K562 (cell line): ENCODE measurements around the gene SORCS1. TPM values are rescaled to one million over a fixed set of nuclear protein-coding genes. Genes with fewer than 3 reads are reported as not detected.
A peak's percentile ranks its signal among the peaks of the same experiment; 100 is the strongest.

Experiments used
- ATAC-seq: fragments of 200-7000 bp; cut with Tn5 transposase; 3 replicates; pipeline ENCODE4 v1.9.1; 2020; ENCODE audit warnings: moderate library complexity
- BruUV-seq: library from RNA; stranded (reverse); fragments of 400-500 nt; replicated peaks from 2 replicates; lab custom pipeline; 2021; lab: Mats Ljungman, UMichigan
- CTCF ChIA-PET: fragments of 300-600 bp; formaldehyde crosslinking; extraction: SDS; loops from one replicate; lab custom pipeline; 2021; ENCODE audit warnings: low intra/inter-chr PET ratio; lab: Yijun Ruan, JAX
- POLR2A ChIA-PET: fragments of 300-600, 350-650 bp; sonication (Branson Sonifier 250); formaldehyde crosslinking; extraction: SDS; loops from one replicate; lab custom pipeline; 2021; ENCODE audit warnings: antibody characterized with exemption, inconsistent platforms; lab: Yijun Ruan, JAX
- DNase-seq, 4 experiments: peaks; one replicate each; pipeline versions ENCODE4 v3.0.0 to v3.0.0-alpha.2; 2011 to 2018; ENCODE audit warnings: low spot score in 3 of 4, mixed read lengths in 3 of 4; ENCODE audit errors: extremely low read depth in 1 of 4
- FAIRE-seq: peaks from 2 replicates; lab custom pipeline; 2011; peaks lifted over from hg19 to GRCh38; lab: Jason Lieb, UNC
- H2AFZ ChIP-seq: 2 replicates; pipeline ENCODE4 v1.6.0; 2011; ENCODE audit warnings: low read depth, low read length, control low read depth, inconsistent platforms
- H3K27ac ChIP-seq: fragments of 200-600 bp; 3 replicates; pipeline ENCODE4 v1.8.0; 2011; ENCODE audit warnings: low read depth, mild to moderate bottlenecking, control low read depth, inconsistent platforms, low read length, moderate library complexity, mixed read lengths; ENCODE audit errors: extremely low read depth
- H3K27me3 ChIP-seq, 2 experiments: fragments of 300-600 bp in 1 of 2; 2 replicates in 1 of 2; 3 replicates in 1 of 2; pipeline versions ENCODE4 v1.6.0 to v1.8.0; 2011; ENCODE audit warnings: inconsistent platforms in 2 of 2, low read length in 2 of 2, mild to moderate bottlenecking in 1 of 2, mixed read lengths in 1 of 2, moderate library complexity in 1 of 2; ENCODE audit not compliant: control insufficient read depth in 2 of 2, insufficient read depth in 2 of 2
- H3K36me3 ChIP-seq: fragments of 300-600 bp; 3 replicates; pipeline ENCODE4 v1.8.0; 2011; ENCODE audit warnings: mild to moderate bottlenecking, low read length, inconsistent platforms; ENCODE audit not compliant: control insufficient read depth, insufficient read depth
- H3K4me1 ChIP-seq, 2 experiments: fragments of 200-600 bp in 1 of 2; replicated peaks in 1 of 2; 2 replicates in 1 of 2; 3 replicates in 1 of 2; pipeline versions ENCODE4 v1.5.1 to v1.8.0; 2011; ENCODE audit warnings: inconsistent platforms in 2 of 2, low read length in 2 of 2, mild to moderate bottlenecking in 1 of 2, mixed read lengths in 1 of 2, moderate library complexity in 1 of 2; ENCODE audit not compliant: control insufficient read depth in 2 of 2, insufficient read depth in 2 of 2
- H3K4me2 ChIP-seq: 2 replicates; pipeline ENCODE4 v1.6.1; 2011; ENCODE audit warnings: low read length, control low read depth, inconsistent platforms, mixed read lengths; ENCODE audit not compliant: insufficient read depth
- H3K4me3 ChIP-seq: fragments of 200-600 bp; sonication (generic), shearing (Covaris generic); 2 replicates; pipeline ENCODE4 v1.5.1; 2016; ENCODE audit warnings: control low read depth, inconsistent platforms
- H3K79me2 ChIP-seq: fragments of 200-600 bp; 3 replicates; pipeline ENCODE4 v1.8.0; 2011; ENCODE audit warnings: low read length, inconsistent platforms; ENCODE audit not compliant: control insufficient read depth, insufficient read depth
- H3K9ac ChIP-seq, 2 experiments: 2 replicates each; pipeline versions ENCODE4 v1.6.0 to v1.6.1; 2011; ENCODE audit warnings: low read depth in 2 of 2, low read length in 2 of 2, control low read depth in 1 of 2, inconsistent platforms in 1 of 2, mild to moderate bottlenecking in 1 of 2, mixed read lengths in 1 of 2; ENCODE audit not compliant: insufficient read depth in 1 of 2
- H3K9me1 ChIP-seq: one replicate; pipeline ENCODE4 v1.6.0; 2011; ENCODE audit warnings: inconsistent platforms, mild to moderate bottlenecking, low read length, moderate library complexity; ENCODE audit not compliant: control insufficient read depth, insufficient read depth
- H3K9me3 ChIP-seq: replicated peaks from 2 replicates; pipeline ENCODE4 v1.5.1; 2011; ENCODE audit warnings: low read depth, low read length, inconsistent platforms; ENCODE audit not compliant: control insufficient read depth, insufficient read depth
- H4K20me1 ChIP-seq: replicated peaks from 2 replicates; pipeline ENCODE4 v1.6.1; 2011; ENCODE audit warnings: low read length, inconsistent platforms, mixed read lengths; ENCODE audit not compliant: control insufficient read depth, insufficient read depth
- CBX3 ChIP-seq, 2 experiments: IDR thresholded peaks; 1 replicate in 1 of 2; 2 replicates in 1 of 2; pipeline ENCODE4 v1.6.1; 2012; ENCODE audit warnings: inconsistent platforms in 2 of 2, low read length in 2 of 2, borderline replicate concordance in 1 of 2, control low read depth in 1 of 2
- CEBPB ChIP-seq: fragments of 450-650 bp; IDR thresholded peaks from 2 replicates; pipeline ENCODE4 v1.6.1; 2016; ENCODE audit warnings: missing genetic modification characterization, missing compliant biosample characterization
- CTBP1 ChIP-seq: fragments of 450-650 bp; IDR thresholded peaks from 2 replicates; pipeline ENCODE4 v1.6.1; 2016; ENCODE audit warnings: borderline replicate concordance
- IRF1 ChIP-seq: sonication (generic); formaldehyde crosslinking; IDR thresholded peaks from 2 replicates; pipeline ENCODE4 v1.8.0; 2022; ENCODE audit warnings: missing genetic modification reagents, mild to moderate bottlenecking, borderline replicate concordance
- JUNB ChIP-seq: fragments of 450-650 bp; formaldehyde crosslinking; conservative IDR thresholded peaks from 2 replicates; pipeline ENCODE4 v1.4.0; 2020; ENCODE audit warnings: mild to moderate bottlenecking
- KDM2B ChIP-seq: fragments of 250-450 bp; sonication (Bioruptor Pico); IDR thresholded peaks from 2 replicates; pipeline ENCODE4 v1.8.0; 2021; ENCODE audit warnings: mild to moderate bottlenecking, moderate library complexity
- MYNN ChIP-seq, 2 experiments: sonication (generic); formaldehyde crosslinking in 1 of 2; IDR thresholded peaks; 2 replicates each; pipeline versions ENCODE4 v1.5.0 to v1.6.1; 2016 to 2020; ENCODE audit warnings: antibody characterized with exemption in 1 of 2, missing genetic modification reagents in 1 of 2
- PTRF ChIP-seq: fragments of 450-650 bp; IDR thresholded peaks from 2 replicates; pipeline ENCODE4 v1.6.1; 2016; ENCODE audit warnings: mild to moderate bottlenecking, missing genetic modification characterization, missing compliant biosample characterization
- SREBF2 ChIP-seq: sonication (generic); formaldehyde crosslinking; IDR thresholded peaks from 2 replicates; pipeline ENCODE4 v1.4.0; 2020; ENCODE audit warnings: mild to moderate bottlenecking, missing genetic modification reagents
- USF2 ChIP-seq: sonication (generic); formaldehyde crosslinking; IDR thresholded peaks from 2 replicates; pipeline ENCODE4 v1.5.0; 2020; ENCODE audit warnings: missing genetic modification reagents
- XRCC5 ChIP-seq: fragments of 200-400 bp; formaldehyde crosslinking; IDR thresholded peaks from 2 replicates; pipeline ENCODE4 v1.6.1; 2017; ENCODE audit warnings: low read depth, mild to moderate bottlenecking, low read length
- ZSCAN32 ChIP-seq: fragments of 450-650 bp; formaldehyde crosslinking; IDR thresholded peaks from 2 replicates; pipeline ENCODE4 v1.4.0; 2020; ENCODE audit warnings: mild to moderate bottlenecking, moderate library complexity
- WGBS: fragments of 100-300 bp; shearing (Covaris generic); methylation state at CpG from one replicate; pipeline ENCODE4 v1.1.6; 2016; ENCODE audit warnings: low coverage, mixed read lengths; ENCODE audit not compliant: insufficient coverage; ENCODE audit errors: missing lambda C conversion rate; 5-methylcytosine and 5-hydroxymethylcytosine counted together
- in situ Hi-C: fragments of 300-500 bp; cut with MboI; formaldehyde crosslinking; loops from 4 replicates; pipeline ENCODE4 v1.15.0; 2018; ENCODE audit warnings: inconsistent platforms, mixed read lengths
- intact Hi-C: fragments of 100-400 bp; cut with micrococcal nuclease; formaldehyde crosslinking; loops from 2 replicates; pipeline ENCODE4 v1.14.2; 2022
- polyA plus RNA-seq, 8 experiments: library from polyadenylated mRNA; depleted of rRNA in 4 of 8; stranded (reverse) in 5 of 8; unstranded in 3 of 8; fragments of >200 nt; fragmentation: Nextera tagmentation in 2 of 8; fragmentation: Illumina TruSeq in 1 of 8; extraction: Ambion mirVana in 2 of 8; extraction: Trizol in 1 of 8; gene quantifications; 2 replicates each; pipeline versions ENCODE4 v1.2.1 to v1.2.3, GENCODE V29; 2011 to 2014; ENCODE audit warnings: inconsistent platforms in 1 of 8, missing spikeins in 1 of 8
- total RNA-seq, 7 experiments: library from RNA; depleted of rRNA in 6 of 7; stranded (reverse); fragments of >200 nt in 6 of 7; fragmentation: Illumina TruSeq in 2 of 7; extraction: Trizol in 2 of 7; gene quantifications; 2 replicates each; pipeline versions ENCODE4 v1.2.1 to v1.2.3, GENCODE V29; 2011 to 2021; ENCODE audit warnings: low replicate concordance in 1 of 7
- TF ChIP-seq, protein P1 (sequence below), 2 experiments: fragments of 200-800 bp in 1 of 2; sonication (Bioruptor generic) in 1 of 2; sonication (generic) in 1 of 2; formaldehyde crosslinking in 1 of 2; IDR thresholded peaks in 1 of 2; conservative IDR thresholded peaks in 1 of 2; 2 replicates each; pipeline versions ENCODE4 v1.5.0 to v1.6.1; 2016 to 2020; ENCODE audit warnings: missing compliant biosample characterization in 1 of 2, missing genetic modification characterization in 1 of 2, missing genetic modification reagents in 1 of 2

The SORCS1 gene
- total and polyA plus RNA-seq, 9 of the 15 experiments (the other 6 are each of a cell fraction or from before 2014, with no cell fraction given) = 1.5 to 3.9 (median 2.7) TPM

GRCh38 chr10:106967452-106967851, 197.1 kb downstream of the SORCS1 start:
- no peak for DNase-seq
- no peak for TF ChIP-seq PTRF (tag)
- peak; percentile 29; the same call in 1 of the 2 replicates for TF ChIP-seq CEBPB
- TF ChIP-seq, all 486 proteins: peak for 1
- Histone ChIP-seq H4K20me1 (no peaks in the 10 kb centered on the region), H3K27ac (no peak overlapping the region), H3K9me3 (no peaks in the 10 kb centered on the region), H3K4me3 (no peak overlapping the region), H3K36me3 (no peaks in the 10 kb centered on the region), H3K27me3 (no peaks in the 10 kb centered on the region), H2AFZ (no peak overlapping the region), H3K9me1 (no peaks in the 10 kb centered on the region), H3K9ac (no peak overlapping the region), H3K79me2 (no peaks in the 10 kb centered on the region), H3K4me2 (no peak overlapping the region), H3K4me1 (no peaks in the 10 kb centered on the region)
- no peak for FAIRE-seq
- WGBS = 56% methylated on average over 3 of the region's 3 CpGs
- ATAC-seq = no peak
- ChIA-PET CTCF (no interaction called here), POLR2A (no interaction called here)
- no TSS peak for BruUV-seq
- in situ Hi-C loops = no loop called here
- intact Hi-C loops = no loop called here

GRCh38 chr10:106960812-106961211, 203.7 kb downstream of the SORCS1 start:
- CTCF ChIA-PET = no interaction called here
- no peak for TF ChIP-seq CTBP1
- TF ChIP-seq JUNB = no peak
- TF ChIP-seq CBX3 (IDR thresholded peaks at IDR 0.05; ENCODE audit: borderline replicate concordance in 1 of 2, low read length in 2 of 2) = no peak
- no peak for TF ChIP-seq KDM2B (CRISPR knock-in tag)
- no peak for TF ChIP-seq PTRF (tag)
- TF ChIP-seq USF2 (CRISPR knock-in tag) = no peak
- TF ChIP-seq IRF1 = no peak
- no peak for TF ChIP-seq SREBF2 (CRISPR knock-in tag)
- no peak for TF ChIP-seq XRCC5
- TF ChIP-seq ZSCAN32 (CRISPR knock-in tag) = no peak
- TF ChIP-seq, protein P1, sequence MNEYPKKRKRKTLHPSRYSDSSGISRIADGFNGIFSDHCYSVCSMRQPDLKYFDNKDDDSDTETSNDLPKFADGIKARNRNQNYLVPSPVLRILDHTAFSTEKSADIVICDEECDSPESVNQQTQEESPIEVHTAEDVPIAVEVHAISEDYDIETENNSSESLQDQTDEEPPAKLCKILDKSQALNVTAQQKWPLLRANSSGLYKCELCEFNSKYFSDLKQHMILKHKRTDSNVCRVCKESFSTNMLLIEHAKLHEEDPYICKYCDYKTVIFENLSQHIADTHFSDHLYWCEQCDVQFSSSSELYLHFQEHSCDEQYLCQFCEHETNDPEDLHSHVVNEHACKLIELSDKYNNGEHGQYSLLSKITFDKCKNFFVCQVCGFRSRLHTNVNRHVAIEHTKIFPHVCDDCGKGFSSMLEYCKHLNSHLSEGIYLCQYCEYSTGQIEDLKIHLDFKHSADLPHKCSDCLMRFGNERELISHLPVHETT (CRISPR knock-in tag; conservative IDR thresholded peaks at IDR 0.05 in 1 of 2, IDR thresholded peaks at IDR 0.05 in 1 of 2) = no peak
- no peak for TF ChIP-seq MYNN (IDR thresholded peaks at IDR 0.05)
- TF ChIP-seq MYNN (CRISPR knock-in tag; IDR thresholded peaks at IDR 0.05) = no peak

More at GRCh38 chr10:106960812-106961211, 203.7 kb downstream of the SORCS1 start:
- Histone ChIP-seq H3K27me3 (no peaks in the 10 kb centered on the region), H3K9me3 (no peaks in the 10 kb centered on the region), H3K9ac (no peak overlapping the region), H3K4me1 (no peaks in the 10 kb centered on the region; a peak in 1 of 5 replicates), H3K27ac (no peak overlapping the region), H3K4me3 (no peak overlapping the region), H3K4me2 (no peak overlapping the region), H4K20me1 (no peaks in the 10 kb centered on the region), H3K36me3 (no peaks in the 10 kb centered on the region), H3K9me1 (no peaks in the 10 kb centered on the region), H3K79me2 (no peaks in the 10 kb centered on the region), H2AFZ (no peak overlapping the region)
- in situ Hi-C loops (no loop called here), intact Hi-C loops (no loop called here)
- WGBS = no CpG with 5 or more reads among the region's 1 CpG
- DNase-seq = no peak
- no TSS peak for BruUV-seq
- POLR2A ChIA-PET = interaction anchor here (1.2 kb wide), 1 partner anchor 32 kb away, joined by 4 read pairs; no protein-coding TSS in a partner anchor
- no peak for ATAC-seq
- FAIRE-seq = no peak
